ENCODE results near the gene CARD9.

GRCh38 chr9:136401173-136401922 lies 27.9 kb upstream of the CARD9 start:
- no peak for TF ChIP-seq CTCF (IDR thresholded peaks at IDR 0.05)
- no peak for TF ChIP-seq POLR2A (IDR thresholded peaks at IDR 0.05)
